Keratinocyte (primary cell): ENCODE results near the gene ZNF549. TPM values are rescaled to one million over a fixed set of nuclear protein-coding genes. Genes with fewer than 3 reads are reported as not detected.
"Not testable (repeated sequence)": the region's sequence is repeated elsewhere in the genome, so short reads cannot be mapped to it uniquely, and the experiment has no call there.

ENCODE experiments used
- DNase-seq: peaks from one replicate; pipeline ENCODE4 v3.0.0-alpha.2; 2011; ENCODE audit warnings: low read depth, missing footprints, low spot score
- FAIRE-seq: peaks from 2 replicates; lab custom pipeline; 2011; peaks lifted over from hg19 to GRCh38; lab: Jason Lieb, UNC
- H2AFZ ChIP-seq: 2 replicates; pipeline ENCODE4 v1.6.0; 2012; ENCODE audit warnings: low read length, control low read depth, inconsistent platforms; ENCODE audit not compliant: control insufficient read depth
- H3K27ac ChIP-seq: 2 replicates; pipeline ENCODE4 v1.5.1; 2011; ENCODE audit warnings: low read length; ENCODE audit not compliant: control insufficient read depth, insufficient read depth
- H3K27me3 ChIP-seq: 3 replicates; pipeline ENCODE4 v1.6.0; 2011; ENCODE audit warnings: low read length; ENCODE audit not compliant: control insufficient read depth, insufficient read depth; ENCODE audit errors: extremely low read depth
- H3K36me3 ChIP-seq, 2 experiments: 2 replicates in 1 of 2; 3 replicates in 1 of 2; pipeline ENCODE4 v1.5.1; 2011; ENCODE audit warnings: low read length in 2 of 2, mild to moderate bottlenecking in 1 of 2; ENCODE audit not compliant: control insufficient read depth in 2 of 2, insufficient read depth in 2 of 2; ENCODE audit errors: extremely low read depth in 1 of 2
- H3K4me1 ChIP-seq: 3 replicates; pipeline ENCODE4 v1.5.1; 2011; ENCODE audit warnings: low read length; ENCODE audit not compliant: control insufficient read depth, insufficient read depth; ENCODE audit errors: extremely low read depth
- H3K4me2 ChIP-seq: 3 replicates; pipeline ENCODE4 v1.6.0; 2011; ENCODE audit warnings: low read depth, low read length; ENCODE audit not compliant: control insufficient read depth, insufficient read depth; ENCODE audit errors: extremely low read depth
- H3K4me3 ChIP-seq, 3 experiments: fragments of 200-600 bp in 1 of 3; sonication (generic) in 1 of 3; 2 replicates in 2 of 3; 3 replicates in 1 of 3; pipeline ENCODE4 v1.5.1; 2011 to 2016; ENCODE audit warnings: low read length in 3 of 3, mild to moderate bottlenecking in 3 of 3, control low read depth in 2 of 3, inconsistent platforms in 1 of 3, low read depth in 1 of 3, mixed read lengths in 1 of 3, mixed run types in 1 of 3, moderate library complexity in 1 of 3; ENCODE audit not compliant: control insufficient read depth in 2 of 3, insufficient read depth in 2 of 3; ENCODE audit errors: extremely low read depth in 1 of 3
- H3K79me2 ChIP-seq: 2 replicates; pipeline ENCODE4 v1.6.0; 2012; ENCODE audit warnings: low read length; ENCODE audit not compliant: control insufficient read depth, insufficient read depth
- H3K9ac ChIP-seq: 3 replicates; pipeline ENCODE4 v1.6.0; 2011; ENCODE audit warnings: low read length; ENCODE audit not compliant: control insufficient read depth, insufficient read depth; ENCODE audit errors: extremely low read depth
- H3K9me1 ChIP-seq: 3 replicates; pipeline ENCODE4 v1.6.0; 2011; ENCODE audit warnings: low read length; ENCODE audit not compliant: control insufficient read depth, insufficient read depth; ENCODE audit errors: extremely low read depth
- H3K9me3 ChIP-seq: 2 replicates; pipeline ENCODE4 v1.5.1; 2012; ENCODE audit warnings: low read depth, low read length; ENCODE audit not compliant: control insufficient read depth
- H4K20me1 ChIP-seq: 3 replicates; pipeline ENCODE4 v1.6.0; 2011; ENCODE audit warnings: low read length; ENCODE audit not compliant: control insufficient read depth, insufficient read depth; ENCODE audit errors: extremely low read depth
- CTCF ChIP-seq, 3 experiments: IDR thresholded peaks in 1 of 3; conservative IDR thresholded peaks in 1 of 3; optimal IDR thresholded peaks in 1 of 3; 2 replicates in 2 of 3; 3 replicates in 1 of 3; pipeline versions ENCODE3 to v1.5.1; 2011; ENCODE audit warnings: low read length in 3 of 3, mild to moderate bottlenecking in 3 of 3, moderate library complexity in 2 of 3, control low read depth in 1 of 3, inconsistent platforms in 1 of 3; ENCODE audit not compliant: insufficient read depth in 2 of 3; ENCODE audit errors: extremely low read depth in 1 of 3
- EZH2 ChIP-seq: IDR thresholded peaks from one replicate; pipeline ENCODE4 v1.6.1; 2012; ENCODE audit warnings: inconsistent platforms, mild to moderate bottlenecking, low read length, moderate library complexity
- dilution Hi-C: fragments of 300-500 bp; cut with MboI; formaldehyde crosslinking; loops from one replicate; pipeline ENCODE4 v1.7.0; 2020; ENCODE audit warnings: low sequenced_read_pairs; ENCODE audit not compliant: extremely low pct_ligation_motif_present
- polyA plus RNA-seq, 5 experiments: library from polyadenylated mRNA; depleted of rRNA in 3 of 5; stranded (reverse) in 3 of 5; stranded (forward) in 1 of 5; unstranded in 1 of 5; fragments of >200 nt; gene quantifications; 1 replicate in 1 of 5; 2 replicates in 3 of 5; 3 replicates in 1 of 5; pipeline versions ENCODE4 v1.2.1 to v1.2.3, GENCODE V29; 2011 to 2012; ENCODE audit warnings: missing spikeins in 2 of 5, low read depth in 1 of 5, low replicate concordance in 1 of 5

The ZNF549 gene
- polyA plus RNA-seq, 1 donor (not counting 4 experiments of a cell fraction or from before 2014, with no cell fraction given) = 6.3 TPM

- peak; percentile 78 for FAIRE-seq
- Histone ChIP-seq H3K4me3 (peak within 1 kb of the TSS; percentile 70 to 79 (median 76)), H2AFZ (peak within 1 kb of the TSS; percentile 71)
Measured at GRCh38 chr19:57499680-57500395, 27.3 kb upstream of the ZNF549 start, which contains the start of gene ZNF773. TSS of gene ZNF773 (plus strand) at chr19:57499938. CDS start at chr19:57500081, 143 bp downstream.

GRCh38 chr19:57500400-57500799, 26.8 kb upstream of the ZNF549 start:
- DNase-seq, dilution Hi-C loops, H4K20me1 ChIP-seq, H3K9me3 ChIP-seq, H3K27me3 ChIP-seq, H3K4me1 ChIP-seq, H3K9me1 ChIP-seq, H3K36me3 ChIP-seq: not testable (repeated sequence)
- FAIRE-seq = peak; percentile 74
- Histone ChIP-seq H3K9ac (peak overlapping the region; percentile 61), H3K27ac (peak overlapping the region; percentile 31), H3K4me2 (peak overlapping the region; percentile 93), H2AFZ (peak overlapping the region; percentile 43), H3K4me3 (peak overlapping the region; percentile 65 to 79 (median 76)), H3K79me2 (peaks cover 34% of the 10 kb centered on the region)

More at GRCh38 chr19:57499680-57500395, 27.3 kb upstream of the ZNF549 start, which contains the start of gene ZNF773:
- dilution Hi-C loops, H4K20me1 ChIP-seq, H3K36me3 ChIP-seq, H3K27me3 ChIP-seq, H3K9me1 ChIP-seq, H3K4me1 ChIP-seq, H3K9me3 ChIP-seq: not testable (repeated sequence)
- H3K27ac ChIP-seq = peak within 1 kb of the TSS; percentile 56
- peak; percentile 66 for DNase-seq
- peak within 1 kb of the TSS; percentile 78 for H3K9ac ChIP-seq
- H3K79me2 ChIP-seq = peaks cover 34% of the 10 kb centered on the region
- peak within 1 kb of the TSS; percentile 93 for H3K4me2 ChIP-seq

GRCh38 chr19:57506163-57506562, 21.0 kb upstream of the ZNF549 start:
- Histone ChIP-seq H3K9ac (no peak overlapping the region), H3K27me3 (no peaks in the 10 kb centered on the region), H3K9me3 (no peaks in the 10 kb centered on the region), H4K20me1 (no peaks in the 10 kb centered on the region), H3K36me3 (peaks cover 24 to 26% of the 10 kb centered on the region in 2 experiments), H3K79me2 (peaks cover 26% of the 10 kb centered on the region), H3K4me3 (no peak overlapping the region), H3K9me1 (no peaks in the 10 kb centered on the region), H3K4me2 (no peak overlapping the region), H3K4me1 (no peaks in the 10 kb centered on the region), H2AFZ (no peak overlapping the region), H3K27ac (no peak overlapping the region)
- no peak for FAIRE-seq
- DNase-seq = no peak
- dilution Hi-C loops = no loop called here
- TF ChIP-seq EZH2 (no peak), CTCF (optimal IDR thresholded peaks at IDR 0.05 in 1 of 3, IDR thresholded peaks at IDR 0.05 in 1 of 3, conservative IDR thresholded peaks at IDR 0.05 in 1 of 3; ENCODE audit: extremely low read depth in 1 of 3, insufficient read depth in 2 of 3, low read length in 3 of 3) (no peak)
